ENCODE measurements around the gene MORF4L1.
A peak's percentile ranks its signal among the peaks of the same experiment; 100 is the strongest.
"Not testable (repeated sequence)": the region's sequence is repeated elsewhere in the genome, so short reads cannot be mapped to it uniquely, and the experiment has no call there.

The MORF4L1 gene

GRCh38 chr15:78859971-78860719, 12.5 kb upstream of the MORF4L1 start:
- DNase-seq (ENCODE audit: low read depth) = peak; percentile 73

GRCh38 chr15:78865585-78865984, 7.1 kb upstream of the MORF4L1 start:
- not testable (repeated sequence) for DNase-seq (ENCODE audit: low read depth)

GRCh38 chr15:78866031-78866430, 6.7 kb upstream of the MORF4L1 start:
- DNase-seq (ENCODE audit: low read depth) = not testable (repeated sequence)

- DNase-seq (ENCODE audit: low read depth) = no peak
These were observed 5.9 kb upstream of the MORF4L1 start for GRCh38 chr15:78866803-78867202.

GRCh38 chr15:78868366-78868765, 4.3 kb upstream of the MORF4L1 start:
- no peak for DNase-seq (ENCODE audit: low read depth)

- not testable (repeated sequence) for DNase-seq (ENCODE audit: low read depth)
These were observed 1.1 kb upstream of the MORF4L1 start for GRCh38 chr15:78871483-78872127.

GRCh38 chr15:78872972-78873792, 492 bp downstream of the MORF4L1 start:
- DNase-seq (ENCODE audit: low read depth) = peak; percentile 83

GRCh38 chr15:78873793-78874765, 1.4 kb downstream of the MORF4L1 start:
- no peak for DNase-seq (ENCODE audit: low read depth)

GRCh38 chr15:78875107-78875914, 2.6 kb downstream of the MORF4L1 start:
- DNase-seq (ENCODE audit: low read depth) = no peak

- not testable (repeated sequence) for DNase-seq (ENCODE audit: low read depth)
These were observed 4.3 kb downstream of the MORF4L1 start for GRCh38 chr15:78876954-78877353.

GRCh38 chr15:78878356-78878755, 5.7 kb downstream of the MORF4L1 start:
- DNase-seq (ENCODE audit: low read depth) = no peak

GRCh38 chr15:78879517-78880241, 7.0 kb downstream of the MORF4L1 start:
- DNase-seq (ENCODE audit: low read depth) = no peak

GRCh38 chr15:78880242-78880533, 7.5 kb downstream of the MORF4L1 start:
- DNase-seq (ENCODE audit: low read depth) = no peak

GRCh38 chr15:78880813-78881212, 8.1 kb downstream of the MORF4L1 start:
- DNase-seq (ENCODE audit: low read depth) = no peak

- no peak for DNase-seq (ENCODE audit: low read depth)
These were observed 9.0 kb downstream of the MORF4L1 start for GRCh38 chr15:78881681-78882080.

- no peak for DNase-seq (ENCODE audit: low read depth)
These were observed 16.3 kb downstream of the MORF4L1 start for GRCh38 chr15:78889000-78889399.

GRCh38 chr15:78893538-78893937, 20.8 kb downstream of the MORF4L1 start:
- DNase-seq (ENCODE audit: low read depth) = no peak

- no peak for DNase-seq (ENCODE audit: low read depth)
These were observed 22.8 kb downstream of the MORF4L1 start for GRCh38 chr15:78895471-78895870.

- DNase-seq (ENCODE audit: low read depth) = no peak
These were observed 25.9 kb downstream of the MORF4L1 start for GRCh38 chr15:78898540-78898939.
